Activated gamma-delta T cell treated with Interleukin-2 at 50 U/mL for 16 hours (primary cell): ENCODE results near the gene OR2V1.
"Not testable (repeated sequence)": the region's sequence is repeated elsewhere in the genome, so short reads cannot be mapped to it uniquely, and the experiment has no call there.

Experiments used
- DNase-seq: peaks from one replicate; pipeline ENCODE4 v3.0.0-alpha.2; 2020

Gene OR2V1

DNA sequence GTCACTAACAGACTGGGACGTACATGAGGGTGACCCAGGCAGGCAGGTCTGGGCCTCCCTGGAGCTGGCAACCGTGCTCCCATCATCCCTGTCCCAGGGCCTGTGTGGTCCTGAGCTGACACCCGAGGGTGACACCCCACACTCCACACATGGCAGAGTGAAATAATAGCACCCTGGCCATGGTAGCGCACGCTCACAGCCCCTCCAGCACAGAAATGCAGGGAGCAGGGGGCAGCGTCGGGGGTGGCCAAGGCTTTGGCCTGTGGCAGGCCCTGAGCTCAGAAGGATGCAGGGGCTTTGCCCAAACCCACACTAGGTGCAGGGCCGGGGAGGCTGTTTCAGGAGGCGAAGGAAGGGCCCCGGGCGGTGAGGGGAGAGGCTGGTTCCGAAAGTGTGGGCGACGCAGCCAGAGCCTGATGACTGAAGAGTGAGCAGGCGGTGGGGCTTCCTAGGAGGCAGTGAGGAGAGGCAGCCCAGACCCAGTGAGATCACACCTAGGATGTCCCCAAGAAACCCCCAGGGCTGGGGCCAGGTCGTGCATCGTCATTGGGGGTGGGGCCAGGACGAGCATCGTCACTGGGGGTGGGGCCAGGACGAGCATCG, 29.3 kb upstream of the OR2V1 start:
- peak; percentile 58 for DNase-seq

DNA sequence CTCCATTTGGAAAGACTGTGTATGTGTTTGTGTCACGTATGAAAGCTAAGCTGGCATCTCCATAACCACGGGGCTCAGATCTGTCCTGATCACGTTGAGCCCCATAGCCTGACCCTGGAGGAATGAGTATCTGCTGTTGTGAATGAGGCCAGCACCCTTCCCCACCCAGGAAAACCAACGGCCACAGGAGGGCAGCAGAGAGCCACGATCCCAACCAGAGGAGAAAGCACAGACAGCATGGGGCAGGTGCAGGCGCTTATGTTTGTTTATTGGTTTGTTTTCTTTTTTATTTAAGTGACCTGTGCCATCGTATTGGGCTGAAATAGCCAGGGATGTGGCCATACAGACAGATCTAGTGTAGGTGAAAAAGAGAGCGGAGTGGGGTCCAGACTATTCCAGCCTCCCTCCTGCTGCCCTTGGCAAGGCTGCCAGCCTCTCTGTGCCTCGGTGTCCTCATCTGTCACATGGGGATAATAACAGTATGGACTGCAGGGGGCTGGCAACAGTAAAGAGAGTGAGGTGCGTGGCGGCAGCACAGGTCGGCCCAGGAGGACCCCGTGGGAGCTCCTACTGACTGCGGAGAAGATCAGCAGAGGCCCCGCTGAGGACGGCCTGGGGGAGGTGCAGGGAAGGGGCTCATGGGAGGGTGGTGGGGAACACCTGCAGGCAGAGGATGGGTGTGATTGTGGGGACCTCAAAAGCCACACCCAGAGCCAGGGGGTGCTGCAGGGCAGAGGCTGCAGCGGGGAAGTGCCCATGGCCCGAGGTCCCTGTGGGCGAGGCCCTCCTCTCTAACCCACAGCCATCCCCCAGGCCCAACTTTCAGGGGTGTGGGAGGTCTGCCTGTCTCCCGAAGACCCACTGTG, 28.6 kb upstream of the OR2V1 start:
- DNase-seq = peak; percentile 91

DNA sequence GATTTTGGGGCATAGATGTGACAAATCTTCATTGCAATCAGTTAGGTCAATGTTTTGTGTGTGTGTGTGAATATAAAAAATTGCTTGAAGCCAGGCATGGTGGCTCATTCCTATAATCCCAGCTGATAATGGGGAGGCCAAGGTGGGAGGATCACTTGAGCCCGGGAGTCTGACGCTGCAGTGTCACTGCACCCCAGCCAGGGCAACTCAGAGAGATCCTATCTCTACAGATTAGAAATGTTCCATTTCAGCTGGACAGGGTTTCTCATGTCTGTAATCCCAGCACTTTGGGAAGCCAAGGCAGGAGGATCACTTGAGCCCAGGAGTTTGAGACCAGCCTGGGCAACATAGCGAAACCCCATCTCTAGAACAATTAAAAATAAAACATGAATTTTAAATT, 27.9 kb upstream of the OR2V1 start:
- no peak for DNase-seq

DNA sequence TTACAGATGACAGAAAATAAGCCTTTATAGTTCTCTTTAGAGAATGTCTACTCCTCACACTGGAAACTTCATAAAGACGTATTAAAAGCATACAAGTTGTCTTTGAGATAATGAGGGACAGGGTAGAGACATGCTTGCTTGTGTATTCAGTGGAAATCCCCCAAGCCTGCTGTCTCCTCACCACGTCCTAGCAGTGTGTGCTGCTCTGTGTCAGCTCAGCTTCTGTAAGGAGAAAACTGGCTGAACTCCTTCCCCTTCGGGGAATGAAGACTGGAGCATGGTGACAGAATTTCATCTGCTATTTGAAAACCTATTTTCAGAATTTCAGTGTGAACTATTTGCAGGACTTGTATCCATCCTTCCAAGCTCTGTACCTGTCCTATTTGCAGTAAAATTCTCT, 25.8 kb upstream of the OR2V1 start:
- no peak for DNase-seq

DNA sequence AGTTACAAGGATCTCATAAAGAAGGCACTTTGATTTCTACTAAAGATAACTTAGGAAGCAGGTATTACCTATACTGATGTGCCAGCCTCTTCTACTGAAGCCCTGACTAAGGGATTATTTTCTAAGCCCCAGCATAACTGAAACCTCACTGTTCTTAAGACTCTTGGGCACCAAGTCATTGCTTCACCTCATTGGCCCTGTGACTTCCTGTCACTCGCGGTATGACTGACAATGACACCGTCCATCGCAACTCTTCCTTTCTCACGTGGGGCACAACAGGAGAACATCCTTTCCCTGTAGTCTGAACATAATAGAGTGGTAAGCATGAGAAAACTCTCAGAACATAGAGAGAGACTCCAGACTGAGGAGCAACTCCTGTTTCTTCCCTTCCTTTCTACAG, 22.8 kb upstream of the OR2V1 start:
- no peak for DNase-seq

DNA sequence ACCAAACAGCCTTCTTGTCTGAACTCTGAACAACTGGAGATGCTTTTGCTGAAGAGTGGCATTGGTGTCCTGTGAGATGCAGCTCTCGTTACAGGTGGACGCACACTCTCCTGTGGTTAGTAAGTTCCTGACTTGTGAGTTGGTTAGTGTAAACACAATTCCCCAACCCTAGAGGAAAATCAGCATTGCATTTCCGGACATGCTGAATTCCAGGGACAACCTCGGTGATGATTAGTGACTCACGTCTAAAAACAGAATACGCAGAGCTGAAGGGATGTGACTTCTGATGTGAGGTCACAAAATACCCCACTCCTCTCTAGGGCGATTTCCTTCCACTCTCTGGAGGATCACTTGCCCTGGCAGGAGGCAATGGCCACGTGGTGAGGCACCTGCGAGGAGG, 21.4 kb upstream of the OR2V1 start:
- no peak for DNase-seq

DNA sequence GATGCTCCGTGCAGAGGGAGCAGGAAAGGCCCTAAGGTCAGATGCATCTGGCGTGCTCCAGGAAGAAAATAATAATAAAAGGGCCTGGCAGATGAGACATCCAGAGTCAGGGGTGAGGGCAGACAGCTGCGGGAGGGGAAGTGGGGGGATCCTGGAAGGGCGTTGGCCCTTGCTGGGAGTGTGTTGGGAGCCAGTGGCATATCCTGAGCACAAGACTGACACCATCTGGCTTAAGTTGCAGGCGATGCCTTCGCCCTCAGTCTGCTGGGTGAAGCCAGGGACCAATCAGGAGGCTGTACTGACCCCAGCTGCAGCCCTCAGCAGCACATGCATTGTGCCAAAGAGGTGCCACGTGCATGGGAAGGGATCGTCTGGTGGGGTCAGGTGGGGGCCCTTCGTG, 20.2 kb upstream of the OR2V1 start:
- no peak for DNase-seq

DNA sequence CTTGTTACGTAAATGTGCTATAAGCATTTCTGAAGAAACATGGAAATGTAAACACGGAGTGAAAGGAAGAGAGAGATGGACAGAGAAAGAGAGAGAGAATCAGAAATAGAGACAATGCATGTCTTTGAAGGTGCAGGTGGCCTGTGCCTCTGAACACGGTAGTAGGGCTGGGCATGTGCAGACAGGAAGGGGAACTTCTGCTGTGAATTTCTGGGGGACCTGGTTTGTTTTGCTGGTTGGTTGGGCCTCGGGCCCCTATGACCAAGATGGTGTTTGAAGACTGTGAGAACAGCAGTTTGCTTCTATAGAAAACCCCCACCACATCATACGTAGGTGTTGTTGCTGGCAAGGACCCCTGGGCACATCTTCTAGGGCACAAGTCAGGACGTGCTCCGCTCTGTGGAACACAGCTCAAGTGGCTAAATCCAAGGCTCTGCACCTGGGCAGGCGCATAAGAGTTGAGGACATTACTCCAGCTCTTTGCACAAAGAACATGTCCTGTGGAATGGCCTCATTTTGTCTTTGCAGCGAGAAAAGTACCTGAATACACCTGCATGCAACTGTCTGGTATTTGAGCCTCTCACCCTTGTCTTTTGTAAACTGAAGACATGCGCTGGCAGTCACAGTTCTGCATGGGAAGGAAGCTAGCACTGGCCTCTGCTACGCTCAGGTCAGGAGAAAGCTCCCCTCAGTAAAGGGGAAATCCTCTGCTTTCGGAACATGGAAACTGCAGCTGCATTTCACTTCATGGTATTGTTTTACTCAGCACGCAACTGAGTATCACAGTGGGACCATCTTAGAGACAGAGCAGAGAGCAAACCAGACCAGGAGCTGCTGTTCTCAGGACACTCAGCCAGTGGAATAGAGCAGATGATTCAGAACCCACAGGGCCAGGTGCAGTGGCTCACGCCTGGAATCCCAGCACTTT, 19.1 kb upstream of the OR2V1 start:
- DNase-seq = no peak

DNA sequence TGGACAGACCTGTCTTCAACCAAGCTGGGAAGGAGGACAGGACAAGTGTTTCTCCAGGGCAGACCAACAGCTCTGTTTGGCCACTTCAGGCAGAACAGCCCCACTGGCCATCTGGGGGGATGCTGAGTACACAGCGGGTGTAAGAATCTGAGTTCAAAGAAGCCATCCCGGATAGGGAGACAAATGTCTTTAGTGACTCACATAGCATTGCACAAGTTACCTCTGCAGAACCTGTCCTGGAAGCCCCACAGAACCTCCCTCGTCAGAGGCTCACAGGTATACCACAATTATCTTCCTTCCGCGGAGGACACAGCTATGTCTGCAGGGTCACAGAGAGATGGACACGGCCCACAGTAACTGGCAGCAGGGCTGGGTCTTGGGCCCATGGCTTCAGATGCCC, 18.4 kb upstream of the OR2V1 start:
- no peak for DNase-seq

DNA sequence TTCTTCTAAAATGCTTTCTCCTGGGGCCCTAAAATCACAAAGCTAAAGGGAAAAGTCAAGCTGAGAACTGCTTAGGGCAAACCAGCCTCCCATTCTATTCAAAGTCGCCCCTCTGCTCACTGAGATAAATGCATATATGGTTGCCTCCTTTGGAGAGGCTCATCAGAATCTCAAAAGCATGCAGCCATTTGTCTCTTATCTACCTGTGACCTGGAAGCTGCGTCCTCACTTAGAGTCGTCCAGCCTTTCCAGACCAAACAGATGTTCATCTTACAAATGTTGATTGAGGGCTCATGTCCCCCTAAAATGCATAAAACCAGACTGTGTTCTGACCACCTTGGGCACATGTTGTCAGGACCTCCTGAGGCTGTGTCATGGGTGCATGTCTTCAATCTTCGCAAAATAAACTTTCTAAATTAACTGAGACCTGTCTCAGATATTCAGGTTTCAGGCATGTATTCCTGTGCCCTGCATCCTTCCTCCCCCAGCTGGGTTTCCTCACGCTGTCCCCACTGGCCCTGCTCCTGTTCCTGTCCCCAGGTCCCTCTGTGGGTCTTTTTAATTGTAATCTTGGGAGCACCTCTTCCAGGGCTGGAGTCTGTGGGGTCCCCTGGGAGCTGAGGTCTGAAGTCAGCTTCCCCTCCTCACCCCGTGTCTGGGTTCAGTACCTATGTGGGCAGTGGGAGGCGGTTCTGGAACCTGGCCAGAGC, 16.1 kb upstream of the OR2V1 start, which contains the start of gene OR2V2:
OR2V2 (plus strand) TSS at position 660 of the 710 bp plus-strand sequence. CDS start 7,357 bp downstream, outside the sequence.
- not testable (repeated sequence) for DNase-seq

DNA sequence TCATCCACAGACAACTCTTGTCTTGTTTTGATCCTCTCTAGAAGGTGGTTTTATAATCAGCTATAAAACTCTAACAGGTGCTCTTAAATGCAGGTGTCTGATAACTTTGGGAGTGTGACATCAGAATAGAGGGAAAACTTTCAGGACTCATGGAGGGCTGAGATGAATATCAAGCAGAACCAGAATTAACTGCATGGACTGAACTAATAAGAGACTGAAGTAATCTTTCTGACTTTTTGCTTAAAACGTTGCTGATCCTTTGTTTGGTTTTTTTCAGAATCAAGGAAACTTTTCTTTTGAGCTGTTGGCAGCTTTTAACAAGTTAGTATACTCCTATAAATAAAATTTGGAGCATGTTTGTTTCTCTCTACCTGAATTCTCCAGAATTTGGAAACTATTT, 14.2 kb upstream of the OR2V1 start:
- DNase-seq = no peak

DNA sequence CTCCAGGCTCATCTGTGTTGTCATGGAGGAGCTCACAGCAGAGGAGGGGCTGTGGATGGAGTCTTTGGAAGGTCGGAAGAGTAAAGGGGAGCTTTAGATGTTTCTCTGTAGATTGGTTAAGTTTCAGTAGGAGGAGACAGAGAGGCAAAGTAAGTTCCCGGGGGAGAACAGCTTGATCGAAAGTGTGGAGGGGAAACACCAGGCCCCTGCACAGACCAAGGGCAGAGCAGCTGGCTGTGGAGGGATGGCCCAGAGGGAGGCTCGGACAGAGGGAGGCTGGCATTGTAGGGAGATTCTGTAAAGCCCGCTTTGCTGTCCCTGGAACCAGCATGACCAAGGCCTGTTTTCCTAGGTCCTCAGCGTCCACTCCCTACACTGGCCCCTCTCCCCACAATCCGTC, 11.1 kb upstream of the OR2V1 start:
- DNase-seq = no peak

DNA sequence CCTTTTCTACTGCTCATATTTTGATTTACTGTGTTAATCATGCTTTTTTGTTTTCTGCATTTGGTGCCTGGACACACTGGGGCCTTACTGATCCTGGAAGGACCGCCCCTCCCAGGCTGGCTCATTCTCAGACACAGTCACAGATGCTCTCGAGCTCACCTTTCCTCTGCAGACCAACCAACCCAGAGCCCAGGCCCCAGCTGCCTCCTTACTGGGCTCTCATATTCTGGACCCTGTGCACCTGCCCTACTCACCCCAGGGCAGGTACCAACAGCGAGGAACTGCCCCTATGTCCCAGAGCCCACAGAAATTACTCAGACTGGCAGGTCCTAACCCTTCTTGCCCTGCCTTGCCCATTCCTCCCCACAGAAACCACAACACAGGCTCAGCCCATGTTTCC, 9.8 kb upstream of the OR2V1 start:
- DNase-seq = no peak

DNA sequence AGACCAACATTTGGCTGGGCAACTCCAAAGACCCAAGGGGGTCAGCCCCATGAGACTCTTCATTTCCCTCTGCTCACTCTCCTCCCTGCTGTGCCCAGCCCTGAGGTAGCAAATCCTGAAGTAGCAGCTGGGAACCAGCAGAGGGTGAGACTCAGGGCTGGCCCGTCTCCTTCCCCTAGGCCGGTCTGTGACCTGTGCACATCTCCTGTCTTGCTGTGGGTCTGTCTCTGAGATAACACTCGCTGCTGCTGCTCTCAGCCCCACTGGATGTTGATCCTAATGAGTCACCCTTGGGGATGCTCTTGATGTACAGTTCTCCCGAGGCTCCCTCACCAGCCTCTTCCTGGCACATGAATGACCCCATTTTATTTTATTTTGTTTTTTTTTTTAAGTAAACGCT, 7.3 kb upstream of the OR2V1 start:
- DNase-seq = no peak

DNA sequence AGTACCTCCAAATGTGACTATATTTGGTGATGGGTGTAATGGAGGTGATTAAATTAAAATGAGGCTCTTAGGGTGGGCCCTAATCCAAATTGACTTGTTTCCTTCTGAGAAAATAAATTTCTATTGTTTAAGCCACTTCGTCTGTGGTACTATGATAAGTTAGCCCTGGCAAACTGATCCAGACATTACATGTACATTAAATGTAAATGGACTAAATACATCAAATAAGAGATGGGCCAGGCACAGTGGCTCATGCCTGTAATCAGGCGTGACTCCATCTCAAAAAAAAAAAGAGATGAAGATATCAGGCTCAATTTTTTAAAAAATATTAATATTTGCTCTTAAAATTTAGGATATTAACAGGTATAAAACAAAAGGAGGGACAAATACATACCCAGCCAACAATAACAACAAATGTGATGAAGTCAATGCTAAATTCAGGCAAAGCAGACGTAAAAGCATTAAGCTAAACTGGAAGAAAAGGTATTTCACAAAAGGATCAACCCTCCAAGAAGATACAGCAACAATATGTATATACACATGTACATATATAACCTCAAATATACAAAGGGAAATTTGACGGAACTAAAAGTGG, 5.5 kb upstream of the OR2V1 start:
- no peak for DNase-seq

DNA sequence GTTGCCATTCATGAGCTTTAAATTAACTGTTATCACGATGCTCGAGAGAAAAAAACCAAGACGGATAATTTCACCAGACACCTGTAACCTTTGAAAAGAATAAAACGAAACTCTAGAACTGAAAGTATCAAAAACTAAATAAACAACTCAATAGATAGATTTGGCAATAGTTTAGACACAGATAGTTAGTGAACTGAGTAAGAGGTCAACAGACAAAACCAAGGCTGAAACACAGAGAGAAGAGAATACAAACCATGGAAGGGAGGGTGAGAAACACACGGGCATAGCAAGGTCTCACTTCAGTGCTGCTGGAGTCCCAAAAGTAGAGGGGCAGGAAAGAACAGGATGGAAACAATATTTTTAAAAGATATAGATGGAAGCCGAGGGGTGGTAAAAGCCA, 3.3 kb upstream of the OR2V1 start:
- DNase-seq = no peak

DNA sequence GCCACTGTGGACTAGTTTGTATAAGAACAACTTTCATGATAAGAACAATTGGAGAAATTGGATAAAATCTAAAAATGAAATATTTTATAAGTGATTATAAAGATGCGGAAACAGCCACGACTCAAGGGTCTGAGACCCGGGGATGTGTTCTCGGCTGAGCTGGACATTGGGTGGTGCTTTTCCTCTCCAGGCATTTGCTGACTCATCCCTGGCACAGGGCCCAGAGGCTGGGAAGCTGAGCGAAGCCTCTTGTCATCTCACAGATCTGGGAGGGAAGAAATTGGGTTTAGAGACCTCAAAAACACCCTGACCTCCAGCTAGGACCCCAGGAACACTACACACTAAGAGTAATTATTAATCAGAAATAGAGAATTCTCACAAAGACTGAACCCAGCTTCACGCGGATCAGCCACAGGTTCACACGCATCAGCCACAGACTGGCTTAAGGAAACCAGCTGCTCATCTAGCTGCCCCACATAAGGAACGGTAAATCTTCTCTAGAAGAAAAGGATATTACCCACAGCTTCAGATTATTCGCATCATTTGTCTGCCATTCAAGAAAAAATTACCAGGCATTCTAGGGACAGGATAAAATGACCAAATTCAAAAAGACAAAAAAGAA, 2.8 kb upstream of the OR2V1 start:
- no peak for DNase-seq

DNA sequence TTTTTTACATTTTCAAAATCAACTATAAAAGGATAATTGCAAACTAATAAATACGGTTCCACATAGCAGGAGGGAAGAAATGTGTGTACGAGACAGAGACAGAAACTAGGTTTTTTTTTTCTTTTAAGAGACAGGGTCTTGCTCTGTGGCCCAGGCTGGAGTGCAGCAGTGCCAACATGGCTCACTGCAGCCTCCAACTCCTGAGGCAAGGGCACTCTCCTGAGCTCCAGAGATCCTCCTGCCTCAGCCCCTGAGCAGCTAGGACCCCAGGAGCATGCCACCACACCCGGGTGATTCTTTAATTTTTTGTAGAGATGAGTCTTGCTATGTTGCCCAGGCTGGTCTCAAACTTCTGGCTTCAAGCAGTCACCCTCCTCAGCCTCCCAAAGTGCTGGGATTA, 2.1 kb upstream of the OR2V1 start:
- no peak for DNase-seq

DNA sequence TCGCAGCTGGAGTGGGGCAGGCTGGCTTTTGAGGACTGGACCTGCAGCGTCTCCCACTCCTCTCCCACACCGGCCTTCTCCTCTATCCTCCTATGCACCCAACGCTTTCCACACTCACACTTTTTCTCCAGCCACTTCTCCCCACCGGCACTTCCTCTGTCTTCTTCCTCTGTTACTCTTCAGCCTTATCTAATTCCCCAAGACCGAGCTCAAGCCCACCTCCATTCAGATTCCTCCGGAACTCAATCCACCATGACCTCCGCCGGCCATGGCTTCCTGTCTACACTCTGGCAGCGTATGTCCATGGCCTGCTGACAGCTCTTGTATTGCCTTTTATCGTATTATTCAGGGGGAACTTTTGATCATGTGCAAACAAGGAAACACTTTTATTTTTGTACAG, 545 bp upstream of the OR2V1 start:
- DNase-seq = no peak

DNA sequence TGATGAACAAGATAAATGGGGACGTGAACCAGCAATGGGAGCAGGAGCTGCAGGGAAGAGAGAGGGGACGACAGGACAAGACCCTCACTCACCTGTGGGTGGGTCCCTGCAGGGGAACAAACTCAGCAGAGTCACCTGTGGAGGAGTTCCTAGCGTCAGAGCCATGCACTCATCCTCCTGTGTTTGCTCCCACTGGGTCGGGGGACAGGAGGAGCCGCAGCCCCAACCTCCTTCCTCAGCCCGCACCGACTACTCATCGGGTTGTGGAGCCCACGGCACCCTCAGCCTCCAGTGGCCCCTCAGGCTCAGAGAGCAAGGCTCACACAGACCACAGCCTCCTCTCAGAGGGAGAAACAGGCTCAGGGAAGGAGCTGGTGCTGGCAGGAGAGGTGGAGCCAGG, 888 bp downstream of the OR2V1 start:
- not testable (repeated sequence) for DNase-seq

DNA sequence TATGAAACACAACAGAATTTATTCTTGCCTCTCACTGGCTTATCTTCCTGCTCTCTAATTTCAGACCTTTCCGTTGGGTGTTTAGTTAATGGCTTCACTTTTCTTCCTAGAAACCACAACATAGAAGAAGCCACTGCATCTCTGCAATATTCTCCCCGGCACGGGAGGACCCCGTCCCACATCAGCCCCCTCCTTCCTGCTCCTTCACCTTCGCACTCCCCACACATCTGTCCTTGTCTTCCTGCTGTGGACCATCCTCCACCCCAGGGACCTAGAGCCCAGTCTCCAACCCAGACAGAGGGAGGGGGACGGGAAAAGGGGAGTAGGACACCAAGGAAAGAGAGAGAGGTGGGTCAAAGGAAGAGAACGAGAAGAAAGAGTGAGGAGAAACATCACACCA, 1.4 kb downstream of the OR2V1 start:
- no peak for DNase-seq
